Upper lobe of left lung (tissue), 6 donors: ENCODE results near the gene OR8B8. TPM values are rescaled to one million over a fixed set of nuclear protein-coding genes. Genes with fewer than 3 reads are reported as not detected.

ENCODE experiments used
- ATAC-seq, 2 donors: fragments of 200-7000 bp; cut with Tn5 transposase; one replicate each; pipeline ENCODE4 v1.9.1; 2022; ENCODE audit warnings: mild to moderate bottlenecking in 2 of 2, moderate library complexity in 2 of 2; ENCODE audit not compliant: low FRiP score in 2 of 2
- DNase-seq, 2 donors: peaks; one replicate each; pipeline ENCODE4 v3.0.0-alpha.2; 2019 to 2020
- H3K27ac ChIP-seq, 4 donors: fragments of 200-600 bp; sonication (generic); one replicate each; pipeline ENCODE4 v1.5.1; 2016 to 2019
- H3K27me3 ChIP-seq, 4 donors: fragments of 200-600 bp; sonication (generic); one replicate each; pipeline ENCODE4 v1.5.1; 2017 to 2019
- H3K36me3 ChIP-seq, 4 donors: fragments of 200-600 bp; sonication (generic); one replicate each; pipeline ENCODE4 v1.5.1; 2016 to 2019
- H3K4me1 ChIP-seq, 4 donors: fragments of 200-600 bp; sonication (generic); one replicate each; pipeline ENCODE4 v1.5.1; 2018 to 2019
- H3K4me3 ChIP-seq, 4 donors: fragments of 200-600 bp; sonication (generic); one replicate each; pipeline ENCODE4 v1.5.1; 2017 to 2019; ENCODE audit warnings: mild to moderate bottlenecking in 2 of 4, moderate library complexity in 1 of 4
- H3K9me3 ChIP-seq, 4 donors: fragments of 200-600 bp; sonication (generic); one replicate each; pipeline ENCODE4 v1.5.1; 2018 to 2019
- CTCF ChIP-seq, 6 experiments: fragments of 450-650 bp in 4 of 6; fragments of 200-600 bp in 2 of 6; sonication (generic) in 2 of 6; IDR thresholded peaks; one replicate each; pipeline ENCODE4 v1.5.1; 2016 to 2019; ENCODE audit warnings: antibody characterized with exemption in 6 of 6
- EP300 ChIP-seq, 4 donors: sonication (generic); formaldehyde crosslinking; IDR thresholded peaks; one replicate each; pipeline ENCODE4 v1.5.1; 2017; ENCODE audit warnings: antibody characterized with exemption in 4 of 4, control low read depth in 2 of 4
- POLR2A ChIP-seq, 4 donors: fragments of 450-650 bp; IDR thresholded peaks; one replicate each; pipeline ENCODE4 v1.5.1; 2016 to 2017; ENCODE audit warnings: antibody characterized with exemption in 4 of 4, mild to moderate bottlenecking in 2 of 4
- POLR2AphosphoS5 ChIP-seq, 2 donors: sonication (generic); formaldehyde crosslinking; IDR thresholded peaks; one replicate each; pipeline ENCODE4 v1.5.1; 2017; ENCODE audit warnings: antibody characterized with exemption in 2 of 2
- WGBS, 2 donors: methylation state at CpG; one replicate each; pipeline ENCODE4 v1.1.5; 2017 to 2018; 5-methylcytosine and 5-hydroxymethylcytosine counted together
- total RNA-seq, 6 donors: library from RNA; depleted of rRNA in 4 of 6; stranded (reverse); fragments of >200 nt in 4 of 6; gene quantifications; one replicate each; pipeline versions ENCODE4 v1.1.0 to v1.2.1, GENCODE V29; 2016 to 2021
- donor health status: DM: no; HTN: no; CAD: no; lungs with moderate emphysema.
- donor health status: DM: no; HTN: yes; CAD: no; lungs with severe emphysema.

Gene OR8B8
- total RNA-seq, 6 donors from 2014 or later: not detected

- Histone ChIP-seq H3K9me3 (no peaks in the 10 kb centered on the region), H3K27me3 (no peaks in the 10 kb centered on the region), H3K4me3 (no peak overlapping the region), H3K27ac (no peak overlapping the region), H3K36me3 (no peaks in the 10 kb centered on the region), H3K4me1 (no peaks in the 10 kb centered on the region)
- DNase-seq (no peak), ATAC-seq (no peak)
- TF ChIP-seq POLR2A (IDR thresholded peaks at IDR 0.05) (no peak), EP300 (IDR thresholded peaks at IDR 0.05) (no peak), POLR2AphosphoS5 (IDR thresholded peaks at IDR 0.05) (no peak), CTCF (IDR thresholded peaks at IDR 0.05) (no peak)
- 52 to 73% methylated on average over 6 of the region's 6 CpGs for WGBS, 2 donors
These were observed 3.1 kb downstream of the OR8B8 start for GRCh38 chr11:124442442-124442841.

- WGBS, 2 donors: 65 to 90% methylated on average over 5 to 7 of the region's 7 CpGs
- Histone ChIP-seq H3K4me1 (no peaks in the 10 kb centered on the region), H3K27me3 (no peaks in the 10 kb centered on the region), H3K27ac (no peak overlapping the region), H3K4me3 (no peak overlapping the region), H3K36me3 (no peaks in the 10 kb centered on the region), H3K9me3 (no peaks in the 10 kb centered on the region)
- TF ChIP-seq POLR2AphosphoS5 (IDR thresholded peaks at IDR 0.05) (no peak), POLR2A (IDR thresholded peaks at IDR 0.05) (no peak), EP300 (IDR thresholded peaks at IDR 0.05) (no peak), CTCF (IDR thresholded peaks at IDR 0.05) (no peak)
- ATAC-seq: no peak
- no peak for DNase-seq
These were observed 4.0 kb downstream of the OR8B8 start for GRCh38 chr11:124441519-124441918.

- no peak for ATAC-seq
- Histone ChIP-seq H3K27me3 (no peaks in the 10 kb centered on the region), H3K4me1 (no peaks in the 10 kb centered on the region), H3K36me3 (no peaks in the 10 kb centered on the region), H3K27ac (no peak overlapping the region), H3K9me3 (no peaks in the 10 kb centered on the region), H3K4me3 (no peak overlapping the region)
- WGBS, 2 donors: 83 to 87% methylated on average over 5 of the region's 5 CpGs
- peak in 1 of 2 donors; percentile 22 for DNase-seq
- no peak for TF ChIP-seq CTCF (IDR thresholded peaks at IDR 0.05)
- no peak for TF ChIP-seq POLR2AphosphoS5 (IDR thresholded peaks at IDR 0.05)
These were observed 4.4 kb downstream of the OR8B8 start for GRCh38 chr11:124441081-124441480.

DNA sequence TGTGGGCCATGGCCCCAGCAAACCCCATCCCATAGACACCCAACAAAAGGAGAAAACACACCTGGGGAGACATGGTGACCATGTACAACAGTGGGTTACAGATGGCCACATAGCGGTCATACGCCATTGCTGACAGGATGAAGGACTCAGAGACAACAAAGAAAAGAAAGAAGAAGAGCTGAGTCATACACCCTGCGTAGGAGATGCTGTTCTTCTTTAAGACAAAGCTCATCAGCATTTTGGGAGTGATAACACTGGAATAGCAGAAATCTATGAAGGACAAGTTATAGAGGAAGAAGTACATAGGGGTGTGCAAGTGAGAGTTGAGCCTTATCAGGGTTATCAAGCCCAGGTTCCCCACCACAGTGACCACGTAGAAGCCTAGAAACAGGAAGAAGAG lies 4.9 kb downstream of the OR8B8 start:
- H3K27me3 ChIP-seq: no peaks in the 10 kb centered on the region
- no peak overlapping the region for H3K4me3 ChIP-seq
- DNase-seq (no peak), ATAC-seq (no peak)
- no peaks in the 10 kb centered on the region for H3K9me3 ChIP-seq
- H3K4me1 ChIP-seq: no peaks in the 10 kb centered on the region
- no peaks in the 10 kb centered on the region for H3K36me3 ChIP-seq
- H3K27ac ChIP-seq: no peak overlapping the region
- 81 to 87% methylated on average over 4 of the region's 4 CpGs for WGBS, 2 donors
- TF ChIP-seq POLR2A (IDR thresholded peaks at IDR 0.05) (no peak), EP300 (IDR thresholded peaks at IDR 0.05) (no peak), CTCF (IDR thresholded peaks at IDR 0.05) (no peak), POLR2AphosphoS5 (IDR thresholded peaks at IDR 0.05) (no peak)

DNA sequence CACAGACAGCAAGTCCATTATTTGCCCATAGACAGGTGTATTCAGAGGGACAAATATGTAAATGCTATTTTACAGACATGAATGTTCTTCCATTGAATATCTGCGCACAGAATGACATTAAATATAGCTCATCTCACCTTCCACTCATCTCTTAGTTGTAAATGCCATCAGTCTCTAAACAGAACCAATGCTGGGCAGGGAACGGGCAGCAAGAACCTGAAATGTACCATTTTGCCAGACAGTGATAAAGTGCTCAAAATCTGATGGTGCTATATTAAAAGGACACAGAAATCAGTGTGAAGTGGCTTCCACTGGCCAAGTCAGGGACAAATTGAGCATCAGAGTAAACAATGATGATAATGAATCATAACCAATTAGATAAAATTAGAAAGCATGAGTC lies 10.8 kb downstream of the OR8B8 start:
- H3K4me1 ChIP-seq: no peaks in the 10 kb centered on the region
- DNase-seq: no peak
- H3K27me3 ChIP-seq: no peaks in the 10 kb centered on the region
- no peak for ATAC-seq
- WGBS, 2 donors: 94 to 98% methylated on average over 2 of the region's 2 CpGs
- no peaks in the 10 kb centered on the region for H3K9me3 ChIP-seq
- no peaks in the 10 kb centered on the region for H3K36me3 ChIP-seq
- H3K27ac ChIP-seq: no peak overlapping the region
- H3K4me3 ChIP-seq: no peak overlapping the region
- TF ChIP-seq EP300 (IDR thresholded peaks at IDR 0.05): no peak
- no peak for TF ChIP-seq CTCF (IDR thresholded peaks at IDR 0.05)
- TF ChIP-seq POLR2AphosphoS5 (IDR thresholded peaks at IDR 0.05): no peak
- TF ChIP-seq POLR2A (IDR thresholded peaks at IDR 0.05): no peak
